PC-9 (cell line): ENCODE measurements around the gene OR8B8. TPM values are rescaled to one million over a fixed set of nuclear protein-coding genes. Genes with fewer than 3 reads are reported as not detected.

Experiments
- BruUV-seq: library from RNA; stranded (reverse); fragments of 400-500 nt; replicated peaks from 2 replicates; lab custom pipeline; 2021; lab: Mats Ljungman, UMichigan
- CTCF ChIA-PET: fragments of 300-600 bp; sonication (Branson Sonifier 250); formaldehyde crosslinking; loops from one replicate; lab custom pipeline; 2022; ENCODE audit warnings: antibody characterized with exemption; lab: Charles Lee
- POLR2A ChIA-PET: fragments of 300-600 bp; sonication (Branson Sonifier 250); formaldehyde crosslinking; loops from one replicate; lab custom pipeline; 2022; ENCODE audit warnings: antibody characterized with exemption; ENCODE audit not compliant: unreplicated experiment; lab: Charles Lee
- DNase-seq, 2 experiments: peaks; one replicate each; pipeline versions ENCODE4 v3.0.0 to v3.0.0-alpha.2; 2015 to 2022; ENCODE audit warnings: mixed read lengths in 1 of 2
- H2AFZ ChIP-seq: fragments of 200-600 bp; sonication (generic); 2 replicates; pipeline ENCODE4 v1.8.1; 2017; ENCODE audit warnings: antibody characterized with exemption
- H3F3A ChIP-seq: fragments of 200-600 bp; sonication (generic); 2 replicates; pipeline ENCODE4 v1.8.1; 2017; ENCODE audit warnings: antibody characterized with exemption, mild to moderate bottlenecking, low read depth; ENCODE audit not compliant: insufficient read depth
- H3K27ac ChIP-seq: fragments of 200-600 bp; sonication (generic); 2 replicates; pipeline ENCODE4 v1.6.1; 2016; ENCODE audit warnings: mixed run types
- H3K27me3 ChIP-seq: fragments of 200-600 bp; sonication (generic); 2 replicates; pipeline ENCODE4 v1.6.1; 2016; ENCODE audit warnings: low read depth, mixed run types; ENCODE audit not compliant: insufficient read depth
- H3K36me3 ChIP-seq: fragments of 200-600 bp; sonication (generic); 2 replicates; pipeline ENCODE4 v1.6.1; 2016; ENCODE audit warnings: low read depth, mixed run types
- H3K4me1 ChIP-seq: fragments of 200-600 bp; sonication (generic); replicated peaks from 2 replicates; pipeline ENCODE4 v1.6.1; 2016; ENCODE audit warnings: mixed run types; ENCODE audit not compliant: insufficient read depth
- H3K4me2 ChIP-seq: fragments of 200-600 bp; sonication (generic); 2 replicates; pipeline ENCODE4 v1.6.1; 2017; ENCODE audit warnings: mixed run types
- H3K4me3 ChIP-seq: fragments of 200-600 bp; sonication (generic); 2 replicates; pipeline ENCODE4 v1.6.1; 2016; ENCODE audit warnings: mixed run types
- H3K79me2 ChIP-seq: fragments of 200-600 bp; sonication (generic); 2 replicates; pipeline ENCODE4 v1.6.1; 2017; ENCODE audit warnings: low read depth, mixed run types
- H3K9me2 ChIP-seq: fragments of 200-600 bp; sonication (generic); 2 replicates; pipeline ENCODE4 v1.8.1; 2017; ENCODE audit warnings: mild to moderate bottlenecking; ENCODE audit not compliant: insufficient read depth
- H3K9me3 ChIP-seq: fragments of 200-600 bp; sonication (generic); 2 replicates; pipeline ENCODE4 v1.8.1; 2016; ENCODE audit warnings: low read depth; ENCODE audit not compliant: insufficient read depth
- H4K20me1 ChIP-seq: fragments of 200-600 bp; sonication (generic); 2 replicates; pipeline ENCODE4 v1.8.1; 2017; ENCODE audit not compliant: insufficient read depth
- EZH2 ChIP-seq: fragments of 200-600 bp; sonication (generic); IDR thresholded peaks from 2 replicates; pipeline ENCODE4 v1.8.0; 2017; ENCODE audit warnings: antibody characterized with exemption, low read depth
- intact Hi-C: fragments of 100-400 bp; cut with micrococcal nuclease; formaldehyde crosslinking; loops from one replicate; pipeline ENCODE4 v1.10.0; 2022; ENCODE audit not compliant: unreplicated experiment
- total RNA-seq: library from RNA; stranded (reverse); gene quantifications from 2 replicates; pipeline ENCODE4 v1.2.3, GENCODE V29; 2021
- TF ChIP-seq, protein P1 (sequence below): fragments of 200-600 bp; sonication (generic); conservative IDR thresholded peaks from 2 replicates; pipeline ENCODE4 v1.6.1; 2017; ENCODE audit warnings: mixed run types, antibody characterized with exemption, mild to moderate bottlenecking, moderate library complexity

Gene OR8B8
- total RNA-seq, 1 experiment from 2014 or later: not detected

DNA sequence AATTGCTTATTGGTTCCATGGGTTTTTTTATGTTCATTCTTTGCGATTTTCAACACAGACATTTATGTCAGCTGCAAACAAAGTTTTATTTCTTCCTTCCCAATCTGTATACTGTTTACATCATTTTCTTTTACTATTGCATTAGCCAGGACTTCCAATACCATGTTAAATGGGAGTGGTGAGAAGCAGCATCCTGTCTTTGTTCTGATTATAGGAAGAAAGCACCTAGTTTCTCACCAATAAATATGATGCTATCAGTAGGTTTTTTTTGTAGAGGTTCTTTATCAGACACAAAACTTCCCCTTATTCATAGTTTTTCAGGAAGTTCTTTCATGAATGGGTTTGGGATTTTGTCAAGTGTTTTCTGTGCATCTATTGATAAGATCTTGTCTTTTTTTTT, 28.0 kb upstream of the OR8B8 start:
- BruUV-seq: no TSS peak
- intact Hi-C loops: no loop called here
- Histone ChIP-seq H3K27ac (no peak overlapping the region), H3K36me3 (no peaks in the 10 kb centered on the region), H3K4me1 (no peaks in the 10 kb centered on the region), H4K20me1 (no peaks in the 10 kb centered on the region), H3K79me2 (no peaks in the 10 kb centered on the region), H3F3A (no peaks in the 10 kb centered on the region), H3K9me3 (no peaks in the 10 kb centered on the region), H3K4me3 (no peak overlapping the region), H3K4me2 (no peak overlapping the region), H2AFZ (no peak overlapping the region), H3K9me2 (no peaks in the 10 kb centered on the region), H3K27me3 (peaks cover 7% of the 10 kb centered on the region; the same call in 1 of the 2 replicates)
- CTCF ChIA-PET: no interaction called here
- POLR2A ChIA-PET: no interaction called here
- no peak for DNase-seq
- TF ChIP-seq EZH2: no peak
- TF ChIP-seq, protein P1, sequence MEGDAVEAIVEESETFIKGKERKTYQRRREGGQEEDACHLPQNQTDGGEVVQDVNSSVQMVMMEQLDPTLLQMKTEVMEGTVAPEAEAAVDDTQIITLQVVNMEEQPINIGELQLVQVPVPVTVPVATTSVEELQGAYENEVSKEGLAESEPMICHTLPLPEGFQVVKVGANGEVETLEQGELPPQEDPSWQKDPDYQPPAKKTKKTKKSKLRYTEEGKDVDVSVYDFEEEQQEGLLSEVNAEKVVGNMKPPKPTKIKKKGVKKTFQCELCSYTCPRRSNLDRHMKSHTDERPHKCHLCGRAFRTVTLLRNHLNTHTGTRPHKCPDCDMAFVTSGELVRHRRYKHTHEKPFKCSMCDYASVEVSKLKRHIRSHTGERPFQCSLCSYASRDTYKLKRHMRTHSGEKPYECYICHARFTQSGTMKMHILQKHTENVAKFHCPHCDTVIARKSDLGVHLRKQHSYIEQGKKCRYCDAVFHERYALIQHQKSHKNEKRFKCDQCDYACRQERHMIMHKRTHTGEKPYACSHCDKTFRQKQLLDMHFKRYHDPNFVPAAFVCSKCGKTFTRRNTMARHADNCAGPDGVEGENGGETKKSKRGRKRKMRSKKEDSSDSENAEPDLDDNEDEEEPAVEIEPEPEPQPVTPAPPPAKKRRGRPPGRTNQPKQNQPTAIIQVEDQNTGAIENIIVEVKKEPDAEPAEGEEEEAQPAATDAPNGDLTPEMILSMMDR: no peak

DNA sequence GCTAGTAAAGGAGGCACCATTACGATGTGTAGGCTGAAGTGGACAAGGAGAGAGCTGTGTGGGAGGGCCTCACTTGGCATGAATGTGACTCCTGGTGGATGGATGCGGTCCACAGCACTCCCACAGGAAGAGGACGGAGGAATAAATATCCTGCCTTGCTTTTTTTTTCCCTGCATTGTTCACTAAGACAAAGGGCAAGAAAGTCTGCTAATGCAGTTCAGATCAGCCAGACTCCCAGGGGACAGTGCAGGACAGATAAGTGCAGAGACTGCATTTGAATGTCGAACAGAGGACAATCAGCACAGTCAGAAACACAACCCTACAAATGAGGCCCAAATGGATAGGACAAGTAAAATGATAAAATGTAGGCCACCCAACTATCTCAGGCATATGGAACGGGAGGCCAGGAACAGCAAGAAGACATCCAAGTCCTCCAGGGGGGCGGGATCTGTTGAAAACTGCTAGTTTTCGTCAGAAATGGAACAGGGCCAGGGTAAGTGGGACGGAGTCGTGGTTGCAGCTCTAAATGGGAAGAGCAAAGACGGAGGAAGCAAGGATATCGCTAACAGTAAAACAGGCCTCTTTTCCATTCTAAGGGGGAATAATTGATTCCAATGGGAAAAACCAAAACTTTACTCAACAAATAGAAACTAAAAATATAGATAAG, 25.2 kb upstream of the OR8B8 start:
- 0 out of 2 replicates have a peak, but pooled peaks cover 4% of the 10 kb centered on the region for H3K27me3 ChIP-seq
- no peaks in the 10 kb centered on the region for H3K79me2 ChIP-seq
- BruUV-seq: no TSS peak
- H3K27ac ChIP-seq: no peak overlapping the region
- no peak overlapping the region for H3K4me3 ChIP-seq
- H3F3A ChIP-seq: no peaks in the 10 kb centered on the region
- no peaks in the 10 kb centered on the region for H4K20me1 ChIP-seq
- no peaks in the 10 kb centered on the region for H3K9me2 ChIP-seq
- CTCF ChIA-PET: no interaction called here
- H3K4me1 ChIP-seq: no peaks in the 10 kb centered on the region
- H3K9me3 ChIP-seq: no peaks in the 10 kb centered on the region
- POLR2A ChIA-PET: no interaction called here
- TF ChIP-seq EZH2: no peak
- TF ChIP-seq, protein P1: no peak
- H3K36me3 ChIP-seq: no peaks in the 10 kb centered on the region
- H2AFZ ChIP-seq: no peak overlapping the region
- intact Hi-C loops: no loop called here
- H3K4me2 ChIP-seq: no peak overlapping the region
- DNase-seq: no peak

DNA sequence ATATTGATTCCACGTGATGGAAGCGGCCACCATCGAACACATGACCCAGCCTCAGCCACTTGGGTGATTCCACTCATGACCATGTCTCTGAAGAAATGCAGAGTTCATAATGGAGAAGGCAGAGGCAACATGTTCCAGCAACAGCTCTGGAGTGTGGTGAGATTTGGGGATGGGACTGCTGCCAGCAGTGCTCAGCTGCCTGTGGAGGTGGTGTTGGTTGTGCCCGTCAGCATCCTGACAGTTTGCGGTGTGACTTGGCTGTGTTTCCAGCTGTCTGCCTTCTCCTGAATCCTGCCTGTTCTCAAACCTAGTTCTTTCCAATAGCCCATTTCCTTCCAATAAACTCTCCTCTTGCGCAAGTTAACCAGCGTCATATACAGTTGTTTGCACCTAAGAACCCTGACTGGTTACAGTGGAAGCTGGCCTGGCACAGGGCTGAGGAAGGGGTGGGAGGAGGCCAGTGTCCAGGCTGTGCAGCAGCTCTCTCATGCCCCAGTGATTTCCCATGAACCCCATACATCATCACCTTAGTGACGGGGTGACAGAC, 22.0 kb upstream of the OR8B8 start:
- 0 out of 2 replicates have a peak, but pooled peaks cover 4% of the 10 kb centered on the region for H3K27me3 ChIP-seq
- CTCF ChIA-PET: no interaction called here
- no peaks in the 10 kb centered on the region for H3K36me3 ChIP-seq
- H3F3A ChIP-seq: no peaks in the 10 kb centered on the region
- POLR2A ChIA-PET: no interaction called here
- H2AFZ ChIP-seq: no peak overlapping the region
- no peak overlapping the region for H3K27ac ChIP-seq
- no TSS peak for BruUV-seq
- no peaks in the 10 kb centered on the region for H3K4me1 ChIP-seq
- DNase-seq: no peak
- H3K9me2 ChIP-seq: no peaks in the 10 kb centered on the region
- H4K20me1 ChIP-seq: no peaks in the 10 kb centered on the region
- intact Hi-C loops: no loop called here
- no peaks in the 10 kb centered on the region for H3K9me3 ChIP-seq
- no peak overlapping the region for H3K4me3 ChIP-seq
- H3K79me2 ChIP-seq: no peaks in the 10 kb centered on the region
- TF ChIP-seq, protein P1: no peak
- TF ChIP-seq EZH2: no peak
- H3K4me2 ChIP-seq: no peak overlapping the region
